OCI-LY1 (cell line): Measurements from ENCODE around the gene PRXL2B.

ENCODE experiments used
- EZH2 ChIP-seq: fragments of 200-600 bp; sonication (generic), shearing (Covaris generic); IDR thresholded peaks from 2 replicates; pipeline ENCODE4 v1.8.0; 2017; ENCODE audit warnings: borderline replicate concordance, mixed run types, mild to moderate bottlenecking, antibody characterized with exemption, low read length, moderate library complexity, mixed read lengths
- TF ChIP-seq, protein P1 (sequence below): fragments of 200-600 bp; sonication (generic), shearing (Covaris generic); IDR thresholded peaks from 2 replicates; pipeline ENCODE4 v1.5.1; 2017; ENCODE audit warnings: mild to moderate bottlenecking, antibody characterized with exemption, low read length, moderate library complexity, mixed read lengths

DNA sequence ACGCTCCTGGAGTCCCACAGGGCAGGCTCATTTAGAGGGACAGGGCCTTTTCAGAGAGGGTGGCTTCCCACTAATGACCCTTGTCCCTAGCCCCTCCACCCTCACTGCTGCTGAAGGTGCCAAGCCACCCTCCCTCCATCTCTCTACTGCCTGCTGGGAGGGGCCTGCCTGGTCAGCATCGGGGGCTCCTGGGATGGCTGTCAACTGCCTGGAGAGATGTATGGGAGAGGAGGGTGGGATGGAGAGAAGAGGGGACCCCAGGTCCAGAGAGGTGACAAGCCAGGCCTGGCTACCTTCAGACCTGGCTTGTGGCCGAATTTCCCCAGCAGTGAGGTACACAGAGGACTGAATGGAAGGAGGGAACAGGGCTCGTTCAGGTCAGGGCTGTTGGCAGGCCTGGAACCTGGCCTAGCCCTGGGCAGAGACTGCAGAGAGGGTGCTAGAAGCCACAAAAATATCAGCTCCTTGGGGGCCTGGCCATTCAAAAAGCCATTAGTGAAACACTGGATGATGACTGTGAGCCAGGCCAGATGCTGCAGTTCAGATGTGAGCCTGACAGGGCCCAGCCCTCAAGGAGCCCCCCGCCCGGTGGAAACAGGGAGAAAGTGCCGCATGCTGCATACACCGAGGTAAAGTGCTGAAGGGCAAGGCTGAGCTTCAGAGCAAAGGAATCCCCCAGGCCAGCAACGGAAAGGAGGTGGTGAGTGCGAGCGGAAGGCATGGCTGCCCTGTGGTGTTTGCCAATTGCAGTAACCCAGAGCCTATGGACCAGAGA lies 26.2 kb downstream of the PRXL2B start:
- TF ChIP-seq, protein P1, sequence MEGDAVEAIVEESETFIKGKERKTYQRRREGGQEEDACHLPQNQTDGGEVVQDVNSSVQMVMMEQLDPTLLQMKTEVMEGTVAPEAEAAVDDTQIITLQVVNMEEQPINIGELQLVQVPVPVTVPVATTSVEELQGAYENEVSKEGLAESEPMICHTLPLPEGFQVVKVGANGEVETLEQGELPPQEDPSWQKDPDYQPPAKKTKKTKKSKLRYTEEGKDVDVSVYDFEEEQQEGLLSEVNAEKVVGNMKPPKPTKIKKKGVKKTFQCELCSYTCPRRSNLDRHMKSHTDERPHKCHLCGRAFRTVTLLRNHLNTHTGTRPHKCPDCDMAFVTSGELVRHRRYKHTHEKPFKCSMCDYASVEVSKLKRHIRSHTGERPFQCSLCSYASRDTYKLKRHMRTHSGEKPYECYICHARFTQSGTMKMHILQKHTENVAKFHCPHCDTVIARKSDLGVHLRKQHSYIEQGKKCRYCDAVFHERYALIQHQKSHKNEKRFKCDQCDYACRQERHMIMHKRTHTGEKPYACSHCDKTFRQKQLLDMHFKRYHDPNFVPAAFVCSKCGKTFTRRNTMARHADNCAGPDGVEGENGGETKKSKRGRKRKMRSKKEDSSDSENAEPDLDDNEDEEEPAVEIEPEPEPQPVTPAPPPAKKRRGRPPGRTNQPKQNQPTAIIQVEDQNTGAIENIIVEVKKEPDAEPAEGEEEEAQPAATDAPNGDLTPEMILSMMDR: no peak
- no peak for TF ChIP-seq EZH2
